ENCODE results near the gene TPPP.

The TPPP gene

DNA sequence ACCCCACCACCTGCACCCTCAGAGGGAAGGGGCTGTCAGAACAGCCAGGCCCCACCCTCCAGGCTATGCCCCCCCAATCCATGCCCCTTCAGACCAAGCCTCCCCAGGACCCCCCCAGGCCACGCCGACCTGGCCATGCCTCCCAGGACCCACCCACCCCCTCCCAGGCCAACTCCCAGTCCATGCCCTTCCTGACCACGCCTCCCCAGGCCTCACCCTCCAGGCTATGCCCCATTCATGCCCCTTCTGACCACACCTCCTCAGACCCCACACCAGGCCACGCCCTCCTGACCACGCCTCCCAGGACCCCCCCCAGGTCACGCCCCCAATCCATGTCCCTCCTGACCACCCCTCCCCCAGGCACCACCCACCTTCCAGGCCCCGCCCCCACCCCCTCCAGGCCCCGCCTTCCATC is 27.6 kb downstream of the TPPP start:
- H3K4me3 ChIP-seq (ENCODE audit: low read depth, low read length): no peak overlapping the region
- no peak for TF ChIP-seq POLR2A (IDR thresholded peaks at IDR 0.05; ENCODE audit: extremely low read depth, insufficient read length)
- TF ChIP-seq, protein P1, sequence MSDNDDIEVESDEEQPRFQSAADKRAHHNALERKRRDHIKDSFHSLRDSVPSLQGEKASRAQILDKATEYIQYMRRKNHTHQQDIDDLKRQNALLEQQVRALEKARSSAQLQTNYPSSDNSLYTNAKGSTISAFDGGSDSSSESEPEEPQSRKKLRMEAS (IDR thresholded peaks at IDR 0.05; ENCODE audit: low read depth, low read length): no peak
- TF ChIP-seq, protein P2, sequence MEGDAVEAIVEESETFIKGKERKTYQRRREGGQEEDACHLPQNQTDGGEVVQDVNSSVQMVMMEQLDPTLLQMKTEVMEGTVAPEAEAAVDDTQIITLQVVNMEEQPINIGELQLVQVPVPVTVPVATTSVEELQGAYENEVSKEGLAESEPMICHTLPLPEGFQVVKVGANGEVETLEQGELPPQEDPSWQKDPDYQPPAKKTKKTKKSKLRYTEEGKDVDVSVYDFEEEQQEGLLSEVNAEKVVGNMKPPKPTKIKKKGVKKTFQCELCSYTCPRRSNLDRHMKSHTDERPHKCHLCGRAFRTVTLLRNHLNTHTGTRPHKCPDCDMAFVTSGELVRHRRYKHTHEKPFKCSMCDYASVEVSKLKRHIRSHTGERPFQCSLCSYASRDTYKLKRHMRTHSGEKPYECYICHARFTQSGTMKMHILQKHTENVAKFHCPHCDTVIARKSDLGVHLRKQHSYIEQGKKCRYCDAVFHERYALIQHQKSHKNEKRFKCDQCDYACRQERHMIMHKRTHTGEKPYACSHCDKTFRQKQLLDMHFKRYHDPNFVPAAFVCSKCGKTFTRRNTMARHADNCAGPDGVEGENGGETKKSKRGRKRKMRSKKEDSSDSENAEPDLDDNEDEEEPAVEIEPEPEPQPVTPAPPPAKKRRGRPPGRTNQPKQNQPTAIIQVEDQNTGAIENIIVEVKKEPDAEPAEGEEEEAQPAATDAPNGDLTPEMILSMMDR (IDR thresholded peaks at IDR 0.05; ENCODE audit: low read depth, low read length): no peak
- no peak for TF ChIP-seq MYC (IDR thresholded peaks at IDR 0.05; ENCODE audit: low read depth, low read length)
- DNase-seq (ENCODE audit: low read depth): no peak

DNA sequence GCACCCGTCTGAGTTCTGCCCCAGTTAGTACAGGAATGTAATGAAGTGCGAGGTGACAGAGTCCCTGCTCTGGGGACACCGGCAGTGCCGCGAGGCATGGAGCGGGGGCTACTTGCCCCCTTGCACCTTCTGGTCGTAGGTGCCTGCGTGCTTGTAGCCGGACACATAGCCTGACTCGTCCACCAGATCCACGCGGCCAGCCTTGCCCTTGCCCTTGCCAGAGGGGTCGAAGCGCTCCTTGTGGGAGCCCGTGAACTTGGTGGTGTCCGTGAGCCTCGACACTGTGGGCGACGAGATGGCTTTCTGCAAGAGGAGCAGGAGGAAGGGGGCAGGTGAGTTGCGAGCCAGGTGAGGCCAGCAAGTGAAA is 28.2 kb downstream of the TPPP start:
- TF ChIP-seq, protein P1 (IDR thresholded peaks at IDR 0.05; ENCODE audit: low read depth, low read length): no peak
- TF ChIP-seq POLR2A (IDR thresholded peaks at IDR 0.05; ENCODE audit: extremely low read depth, insufficient read length) (no peak), MYC (IDR thresholded peaks at IDR 0.05; ENCODE audit: low read depth, low read length) (no peak)
- TF ChIP-seq, protein P2 (IDR thresholded peaks at IDR 0.05; ENCODE audit: low read depth, low read length): no peak
- no peak for DNase-seq (ENCODE audit: low read depth)
- H3K4me3 ChIP-seq (ENCODE audit: low read depth, low read length): no peak overlapping the region

DNA sequence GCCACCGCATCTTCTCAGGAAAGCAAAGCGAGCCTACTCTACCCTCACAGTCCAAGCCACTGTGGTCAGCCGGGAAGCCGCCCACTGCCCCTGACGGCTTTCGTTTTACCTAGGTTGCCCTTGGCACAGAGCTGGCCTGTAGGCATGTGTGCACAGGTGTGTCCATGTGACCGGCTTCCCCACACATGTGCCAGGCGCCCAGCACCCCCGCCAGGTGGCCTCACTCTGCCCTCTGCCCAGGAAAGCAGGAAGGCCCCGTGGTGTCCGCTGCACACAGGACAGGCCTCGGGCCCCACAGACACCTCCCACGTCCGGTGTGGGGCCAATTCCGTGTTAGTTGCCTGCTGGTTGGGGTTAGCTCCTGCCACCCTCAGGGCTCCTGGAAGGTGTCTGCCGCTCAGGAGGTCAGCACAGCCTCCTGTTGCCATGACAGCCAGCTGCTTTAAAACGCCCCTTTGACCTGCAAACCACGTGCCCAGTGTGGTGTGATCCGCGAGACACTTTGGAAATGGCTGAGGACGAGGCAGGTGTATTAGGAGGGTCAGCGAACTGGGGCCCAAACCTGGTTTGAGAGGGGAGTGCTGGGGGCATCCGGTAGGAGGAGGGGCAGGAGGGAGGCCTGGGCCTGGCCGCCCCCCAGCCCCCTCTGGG is 28.7 kb downstream of the TPPP start:
- TF ChIP-seq MYC (IDR thresholded peaks at IDR 0.05; ENCODE audit: low read depth, low read length): no peak
- TF ChIP-seq POLR2A (IDR thresholded peaks at IDR 0.05; ENCODE audit: extremely low read depth, insufficient read length): no peak
- no peak overlapping the region for H3K4me3 ChIP-seq (ENCODE audit: low read depth, low read length)
- DNase-seq (ENCODE audit: low read depth): no peak

DNA sequence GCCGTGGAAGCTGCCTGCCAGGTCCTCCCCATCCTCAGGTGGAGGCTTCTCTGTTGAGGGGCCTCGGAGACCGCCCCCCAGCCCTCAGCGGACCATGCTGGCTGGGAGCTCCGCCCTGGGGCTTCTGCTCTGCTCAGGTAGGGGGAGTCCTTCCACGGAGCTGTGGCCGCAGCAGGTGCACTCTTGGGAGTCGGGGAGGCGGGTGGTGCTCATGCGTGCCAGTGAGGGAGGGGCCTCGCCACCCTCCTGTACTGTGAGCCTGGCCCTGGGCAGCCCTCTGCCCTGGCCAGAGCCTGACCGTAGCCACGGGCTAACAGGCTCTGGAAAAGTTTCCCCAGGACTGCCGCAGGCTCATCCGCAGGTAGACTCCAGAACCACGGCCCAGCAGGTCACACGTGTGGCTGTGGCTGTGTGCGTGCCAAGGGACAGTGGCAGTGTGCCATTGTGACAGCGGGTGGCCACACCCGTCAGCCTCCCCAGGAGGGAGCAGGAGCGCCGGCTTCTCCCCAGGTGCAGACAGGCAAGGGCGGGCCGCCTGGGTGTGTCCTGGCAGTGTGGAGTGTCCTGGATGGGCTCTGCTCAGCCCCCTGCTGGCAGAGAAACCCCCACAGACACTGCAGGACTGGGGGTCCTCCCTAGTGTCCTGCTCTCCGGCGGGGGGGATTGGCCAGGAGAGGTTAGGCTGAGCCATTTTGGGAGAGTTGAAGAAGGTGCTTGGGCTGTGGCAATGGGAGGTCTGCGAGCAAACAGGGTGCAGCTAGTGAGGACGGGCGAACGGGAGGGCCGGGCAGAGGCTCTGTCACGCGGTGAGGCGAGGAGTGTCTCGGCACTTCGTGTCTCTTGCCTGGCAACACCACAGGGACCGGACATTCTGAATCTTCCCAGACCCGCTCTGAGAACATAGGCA is 29.5 kb downstream of the TPPP start:
- TF ChIP-seq MYC (IDR thresholded peaks at IDR 0.05; ENCODE audit: low read depth, low read length): no peak
- TF ChIP-seq, protein P2 (IDR thresholded peaks at IDR 0.05; ENCODE audit: low read depth, low read length): no peak
- no peak for TF ChIP-seq POLR2A (IDR thresholded peaks at IDR 0.05; ENCODE audit: extremely low read depth, insufficient read length)
- TF ChIP-seq, protein P1 (IDR thresholded peaks at IDR 0.05; ENCODE audit: low read depth, low read length): no peak
- DNase-seq (ENCODE audit: low read depth): no peak

DNA sequence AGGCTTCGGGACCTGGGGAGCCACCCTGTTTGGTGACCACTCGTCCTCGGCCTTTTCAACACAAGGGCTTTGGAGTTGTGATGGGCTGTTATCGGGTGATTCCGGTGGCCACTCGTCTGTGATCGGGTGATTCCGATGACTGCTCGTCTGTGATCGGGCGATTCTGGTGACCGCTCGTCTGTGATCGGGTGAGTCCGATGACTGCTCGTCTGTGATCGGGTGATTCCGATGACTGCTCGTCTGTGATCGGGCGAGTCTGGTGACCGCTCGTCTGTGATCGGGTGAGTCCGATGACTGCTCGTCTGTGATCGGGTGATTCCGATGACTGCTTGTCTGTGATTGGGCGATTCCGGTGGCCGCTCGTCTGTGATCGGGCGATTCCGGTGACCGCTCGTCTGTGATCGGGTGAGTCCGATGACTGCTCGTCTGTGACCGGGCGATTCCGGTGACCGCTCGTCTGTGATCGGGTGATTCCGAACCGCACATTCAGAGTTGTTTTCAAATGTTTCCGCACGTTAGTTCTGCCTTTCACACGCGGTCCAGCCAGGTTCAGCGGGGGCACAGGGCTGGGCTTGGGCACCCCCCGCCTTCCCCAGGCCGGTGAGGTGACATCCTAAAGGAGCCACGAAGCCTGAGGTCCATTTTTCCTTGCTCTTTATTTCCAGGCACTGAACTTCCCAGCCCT is 30.3 kb downstream of the TPPP start:
- TF ChIP-seq, protein P1 (IDR thresholded peaks at IDR 0.05; ENCODE audit: low read depth, low read length): no peak
- no peak for TF ChIP-seq POLR2A (IDR thresholded peaks at IDR 0.05; ENCODE audit: extremely low read depth, insufficient read length)
- TF ChIP-seq, protein P2 (IDR thresholded peaks at IDR 0.05; ENCODE audit: low read depth, low read length): no peak
- no peak overlapping the region for H3K4me3 ChIP-seq (ENCODE audit: low read depth, low read length)
- DNase-seq (ENCODE audit: low read depth): no peak

More for the DNA sequence above, 29.5 kb downstream of the TPPP start:
- no peak overlapping the region for H3K4me3 ChIP-seq (ENCODE audit: low read depth, low read length)
